HepG2 (cell line): Measurements from ENCODE around the gene TMEM184C. TPM values are rescaled to one million over a fixed set of nuclear protein-coding genes. Genes with fewer than 3 reads are reported as not detected.
A peak's percentile ranks its signal among the peaks of the same experiment; 100 is the strongest.

Experiments used
- CEBPB ChIP-seq: IDR thresholded peaks from 2 replicates; pipeline ENCODE4 v1.6.1; 2011; ENCODE audit warnings: low read depth, low read length, improper control_type of control experiment, borderline replicate concordance
- CHD2 ChIP-seq: IDR thresholded peaks from 2 replicates; pipeline ENCODE4 v1.6.1; 2011; ENCODE audit warnings: low read depth, low read length, improper control_type of control experiment
- CSRNP1 ChIP-seq: sonication (generic); formaldehyde crosslinking; IDR thresholded peaks from 2 replicates; pipeline ENCODE4 v1.8.1; 2023; ENCODE audit warnings: mild to moderate bottlenecking, missing genetic modification reagents
- ETV5 ChIP-seq: IDR thresholded peaks from 2 replicates; pipeline ENCODE4 v1.6.1; 2018; ENCODE audit warnings: missing biosample characterization, missing genetic modification reagents, inconsistent platforms, borderline replicate concordance
- HBP1 ChIP-seq: IDR thresholded peaks from 2 replicates; pipeline ENCODE4 v1.6.1; 2016; ENCODE audit warnings: low read depth, control low read depth
- HMG20A ChIP-seq: IDR thresholded peaks from 2 replicates; pipeline ENCODE4 v1.6.1; 2016; ENCODE audit warnings: borderline replicate concordance
- NFE2L2 ChIP-seq: fragments of 150-350 bp; IDR thresholded peaks from 2 replicates; pipeline ENCODE4 v1.6.1; 2014; ENCODE audit warnings: low read length
- PRDM4 ChIP-seq: sonication (generic); formaldehyde crosslinking; IDR thresholded peaks from 2 replicates; pipeline ENCODE4 v1.9.0; 2021; ENCODE audit warnings: missing genetic modification reagents, borderline replicate concordance
- RXRA ChIP-seq: sonication (generic); formaldehyde crosslinking; IDR thresholded peaks from 2 replicates; pipeline ENCODE4 v1.5.1; 2020; ENCODE audit warnings: missing genetic modification reagents
- SAFB2 ChIP-seq: sonication (generic); formaldehyde crosslinking; IDR thresholded peaks from 2 replicates; pipeline ENCODE4 v1.5.1; 2020; ENCODE audit warnings: missing genetic modification reagents, low read depth, mild to moderate bottlenecking, borderline replicate concordance
- SRF ChIP-seq: IDR thresholded peaks from 2 replicates; pipeline ENCODE4 v1.6.1; 2011; ENCODE audit warnings: mild to moderate bottlenecking, low read depth, low read length, moderate library complexity
- SUZ12 ChIP-seq: fragments of 150-350 bp; IDR thresholded peaks from 2 replicates; pipeline ENCODE4 v1.6.1; 2014; ENCODE audit warnings: low read depth, low read length
- U2AF1 ChIP-seq: fragments of 200-400 bp; formaldehyde crosslinking; optimal IDR thresholded peaks from 2 replicates; pipeline ENCODE3; 2017; ENCODE audit warnings: mild to moderate bottlenecking, low read depth, low read length
- YEATS4 ChIP-seq: sonication (generic); formaldehyde crosslinking; IDR thresholded peaks from 2 replicates; pipeline ENCODE4 v1.4.0; 2020; ENCODE audit warnings: missing genetic modification reagents, borderline replicate concordance
- ZNF263 ChIP-seq: sonication (generic); formaldehyde crosslinking; IDR thresholded peaks from 2 replicates; pipeline ENCODE4 v1.4.0; 2020; ENCODE audit warnings: missing genetic modification reagents
- ZNF367 ChIP-seq: sonication (generic); formaldehyde crosslinking; IDR thresholded peaks from 2 replicates; pipeline ENCODE4 v1.4.0; 2020; ENCODE audit warnings: missing genetic modification reagents, borderline replicate concordance
- ZNF576 ChIP-seq: sonication (generic); formaldehyde crosslinking; IDR thresholded peaks from 2 replicates; pipeline ENCODE4 v1.4.0; 2020; ENCODE audit warnings: mild to moderate bottlenecking, missing genetic modification reagents
- ZNF773 ChIP-seq: sonication (generic); formaldehyde crosslinking; IDR thresholded peaks from 2 replicates; pipeline ENCODE4 v1.4.0; 2020; ENCODE audit warnings: missing genetic modification reagents, borderline replicate concordance
- polyA plus RNA-seq, 8 experiments: library from polyadenylated mRNA; depleted of rRNA in 3 of 8; stranded (reverse) in 7 of 8; unstranded in 1 of 8; fragments of >200 nt; fragmentation: Illumina TruSeq in 4 of 8; extraction: Trizol in 4 of 8; gene quantifications; 2 replicates each; pipeline versions ENCODE4 v1.2.1 to v1.2.3, GENCODE V29; 2011 to 2016; ENCODE audit warnings: low read depth in 4 of 8, missing spikeins in 1 of 8, mixed read lengths in 1 of 8; ENCODE audit not compliant: insufficient read depth in 1 of 8
- total RNA-seq, 5 experiments: library from RNA; depleted of rRNA; stranded (reverse); fragments of >200 nt; fragmentation: Illumina TruSeq; extraction: Trizol; gene quantifications; 2 replicates each; pipeline ENCODE4 v1.2.3, GENCODE V29; 2016; ENCODE audit warnings: low read depth in 1 of 5
- TF ChIP-seq, protein P1 (sequence below): sonication (generic); formaldehyde crosslinking; IDR thresholded peaks from 2 replicates; pipeline ENCODE4 v1.5.0; 2020; ENCODE audit warnings: missing genetic modification reagents
- TF ChIP-seq, protein P2 (sequence below): sonication (generic); formaldehyde crosslinking; IDR thresholded peaks from 2 replicates; pipeline ENCODE4 v1.4.0; 2020; ENCODE audit warnings: missing genetic modification reagents

Gene TMEM184C
- total and polyA plus RNA-seq, 2 of the 13 experiments (the other 11 are each of a cell fraction or from before 2014, with no cell fraction given) = 13.9 to 26.1 TPM

GRCh38 chr4:147683717-147684700, 66.8 kb downstream of the TMEM184C start, which contains the start of gene PRMT9 (continued):
- TF ChIP-seq PRDM4 (CRISPR knock-in tag) (0 out of 2 replicates have a peak, but pooled peaks have one; percentile 60), ZNF367 (CRISPR knock-in tag) (peak; percentile 84; the same call in 1 of the 2 replicates), HMG20A (CRISPR knock-in tag) (no peak), ZNF773 (no peak; the same call in 1 of the 2 replicates), NFE2L2 (no peak), SAFB2 (CRISPR knock-in tag) (peak; percentile 71; the same call in 1 of the 2 replicates), HBP1 (CRISPR knock-in tag) (peak; percentile 70; the same call in 1 of the 2 replicates), CSRNP1 (no peak), ETV5 (CRISPR knock-in tag) (peak; percentile 63), ZNF576 (CRISPR knock-in tag) (no peak), SRF (no peak), SUZ12 (no peak), YEATS4 (CRISPR knock-in tag) (peak; percentile 77), ZNF263 (CRISPR knock-in tag) (0 out of 2 replicates have a peak, but pooled peaks have one; percentile 51), U2AF1 (no peak), CEBPB (peak; percentile 55; the same call in 1 of the 2 replicates), CHD2 (no peak), RXRA (peak; percentile 83)
- TF ChIP-seq, protein P1, sequence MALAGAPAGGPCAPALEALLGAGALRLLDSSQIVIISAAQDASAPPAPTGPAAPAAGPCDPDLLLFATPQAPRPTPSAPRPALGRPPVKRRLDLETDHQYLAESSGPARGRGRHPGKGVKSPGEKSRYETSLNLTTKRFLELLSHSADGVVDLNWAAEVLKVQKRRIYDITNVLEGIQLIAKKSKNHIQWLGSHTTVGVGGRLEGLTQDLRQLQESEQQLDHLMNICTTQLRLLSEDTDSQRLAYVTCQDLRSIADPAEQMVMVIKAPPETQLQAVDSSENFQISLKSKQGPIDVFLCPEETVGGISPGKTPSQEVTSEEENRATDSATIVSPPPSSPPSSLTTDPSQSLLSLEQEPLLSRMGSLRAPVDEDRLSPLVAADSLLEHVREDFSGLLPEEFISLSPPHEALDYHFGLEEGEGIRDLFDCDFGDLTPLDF (CRISPR knock-in tag) = peak; percentile 76
- TF ChIP-seq, protein P2, sequence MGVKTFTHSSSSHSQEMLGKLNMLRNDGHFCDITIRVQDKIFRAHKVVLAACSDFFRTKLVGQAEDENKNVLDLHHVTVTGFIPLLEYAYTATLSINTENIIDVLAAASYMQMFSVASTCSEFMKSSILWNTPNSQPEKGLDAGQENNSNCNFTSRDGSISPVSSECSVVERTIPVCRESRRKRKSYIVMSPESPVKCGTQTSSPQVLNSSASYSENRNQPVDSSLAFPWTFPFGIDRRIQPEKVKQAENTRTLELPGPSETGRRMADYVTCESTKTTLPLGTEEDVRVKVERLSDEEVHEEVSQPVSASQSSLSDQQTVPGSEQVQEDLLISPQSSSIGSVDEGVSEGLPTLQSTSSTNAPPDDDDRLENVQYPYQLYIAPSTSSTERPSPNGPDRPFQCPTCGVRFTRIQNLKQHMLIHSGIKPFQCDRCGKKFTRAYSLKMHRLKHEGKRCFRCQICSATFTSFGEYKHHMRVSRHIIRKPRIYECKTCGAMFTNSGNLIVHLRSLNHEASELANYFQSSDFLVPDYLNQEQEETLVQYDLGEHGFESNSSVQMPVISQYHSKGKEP (CRISPR knock-in tag) = no peak
